Neural cell (in vitro differentiated cells): ENCODE measurements around the gene SMC3.

Source experiments
- CTCF ChIP-seq: fragments of 450-650 bp; IDR thresholded peaks from 2 replicates; pipeline ENCODE4 v1.5.1; 2014; ENCODE audit warnings: antibody characterized with exemption, mild to moderate bottlenecking, moderate library complexity; ENCODE audit not compliant: poor library complexity, severe bottlenecking
- SMC3 ChIP-seq: fragments of 450-650 bp; conservative IDR thresholded peaks from 2 replicates; pipeline ENCODE4 v1.6.1; 2014; ENCODE audit warnings: antibody characterized with exemption, mild to moderate bottlenecking, moderate library complexity; ENCODE audit not compliant: poor library complexity

GRCh38 chr10:110651044-110651958 lies 83.8 kb downstream of the SMC3 start:
- no peak for TF ChIP-seq CTCF
- TF ChIP-seq SMC3, result no peak
